Measurements from ENCODE around the gene RDH16. TPM values are rescaled to one million over a fixed set of nuclear protein-coding genes. Genes with fewer than 3 reads are reported as not detected.
A peak's percentile ranks its signal among the peaks of the same experiment; 100 is the strongest.
"Not testable (repeated sequence)": the region's sequence is repeated elsewhere in the genome, so short reads cannot be mapped to it uniquely, and the experiment has no call there.

Gene RDH16
- total RNA-seq, 1 experiment from 2014 or later = 0.11 TPM

- H3K4me2 ChIP-seq (ENCODE audit: low read depth, low read length, poor library complexity, severe bottlenecking) = no peak overlapping the region
- no peak overlapping the region for H3K9ac ChIP-seq (ENCODE audit: low read length)
- H3K27ac ChIP-seq (ENCODE audit: low read length) = no peak overlapping the region
- no peaks in the 10 kb centered on the region for H3K36me3 ChIP-seq (ENCODE audit: insufficient read depth, low read length)
- H3K27me3 ChIP-seq (ENCODE audit: low read length) = no peaks in the 10 kb centered on the region
- H4K20me1 ChIP-seq (ENCODE audit: insufficient read depth, low read depth, low read length) = no peaks in the 10 kb centered on the region
- H2AFZ ChIP-seq (ENCODE audit: low read length) = no peak overlapping the region
- no peaks in the 10 kb centered on the region for H3K9me3 ChIP-seq (ENCODE audit: low read length)
- H3K9me2 ChIP-seq (replicated peaks; ENCODE audit: insufficient read depth, low read length) = no peaks in the 10 kb centered on the region
- DNase-seq = peak; percentile 40
- no peak overlapping the region for H3K4me3 ChIP-seq (ENCODE audit: low read length)
- H3K4me1 ChIP-seq (ENCODE audit: low read length) = no peaks in the 10 kb centered on the region
- H3K79me2 ChIP-seq (ENCODE audit: low read length) = no peaks in the 10 kb centered on the region
These were observed 15.9 kb downstream of the RDH16 start for GRCh38 chr12:56941299-56942017.

GRCh38 chr12:56940942-56941298, 16.5 kb downstream of the RDH16 start:
- H3K36me3 ChIP-seq (ENCODE audit: insufficient read depth, low read length); H3K79me2 ChIP-seq (ENCODE audit: low read length); H3K9me3 ChIP-seq (ENCODE audit: low read length); H3K4me3 ChIP-seq (ENCODE audit: low read length); H3K4me2 ChIP-seq (ENCODE audit: low read depth, low read length, poor library complexity, severe bottlenecking); H3K27ac ChIP-seq (ENCODE audit: low read length); H2AFZ ChIP-seq (ENCODE audit: low read length); H3K9ac ChIP-seq (ENCODE audit: low read length); DNase-seq; H3K27me3 ChIP-seq (ENCODE audit: low read length); H3K9me2 ChIP-seq (replicated peaks; ENCODE audit: insufficient read depth, low read length); H4K20me1 ChIP-seq (ENCODE audit: insufficient read depth, low read depth, low read length); H3K4me1 ChIP-seq (ENCODE audit: low read length): not testable (repeated sequence)

- no peak for DNase-seq
- Histone ChIP-seq H3K4me1 (ENCODE audit: low read length) (peaks cover 6% of the 10 kb centered on the region), H3K4me2 (ENCODE audit: low read depth, low read length, poor library complexity, severe bottlenecking) (no peak overlapping the region), H3K36me3 (ENCODE audit: insufficient read depth, low read length) (no peaks in the 10 kb centered on the region), H3K79me2 (ENCODE audit: low read length) (no peaks in the 10 kb centered on the region), H3K27me3 (ENCODE audit: low read length) (no peaks in the 10 kb centered on the region), H3K4me3 (ENCODE audit: low read length) (no peak overlapping the region), H3K9me2 (replicated peaks; ENCODE audit: insufficient read depth, low read length) (no peaks in the 10 kb centered on the region), H3K9ac (ENCODE audit: low read length) (no peak overlapping the region), H2AFZ (ENCODE audit: low read length) (no peak overlapping the region), H3K27ac (ENCODE audit: low read length) (no peak overlapping the region), H3K9me3 (ENCODE audit: low read length) (no peaks in the 10 kb centered on the region), H4K20me1 (ENCODE audit: insufficient read depth, low read depth, low read length) (no peaks in the 10 kb centered on the region)
These were observed 21.7 kb downstream of the RDH16 start for GRCh38 chr12:56935752-56936151.

GRCh38 chr12:56935157-56935556, 22.3 kb downstream of the RDH16 start:
- no peak overlapping the region for H3K27ac ChIP-seq (ENCODE audit: low read length)
- no peaks in the 10 kb centered on the region for H3K36me3 ChIP-seq (ENCODE audit: insufficient read depth, low read length)
- H3K9me2 ChIP-seq (replicated peaks; ENCODE audit: insufficient read depth, low read length) = no peaks in the 10 kb centered on the region
- peaks cover 6% of the 10 kb centered on the region for H3K4me1 ChIP-seq (ENCODE audit: low read length)
- no peak overlapping the region for H2AFZ ChIP-seq (ENCODE audit: low read length)
- H3K79me2 ChIP-seq (ENCODE audit: low read length) = no peaks in the 10 kb centered on the region
- H3K4me3 ChIP-seq (ENCODE audit: low read length) = no peak overlapping the region
- DNase-seq = no peak
- no peak overlapping the region for H3K4me2 ChIP-seq (ENCODE audit: low read depth, low read length, poor library complexity, severe bottlenecking)
- no peaks in the 10 kb centered on the region for H4K20me1 ChIP-seq (ENCODE audit: insufficient read depth, low read depth, low read length)
- no peaks in the 10 kb centered on the region for H3K27me3 ChIP-seq (ENCODE audit: low read length)
- no peak overlapping the region for H3K9ac ChIP-seq (ENCODE audit: low read length)
- H3K9me3 ChIP-seq (ENCODE audit: low read length) = no peaks in the 10 kb centered on the region

- Histone ChIP-seq H3K27me3 (ENCODE audit: low read length) (no peaks in the 10 kb centered on the region), H3K9ac (ENCODE audit: low read length) (no peak within 1 kb of the TSS), H3K9me3 (ENCODE audit: low read length) (no peaks in the 10 kb centered on the region), H3K79me2 (ENCODE audit: low read length) (no peaks in the 10 kb centered on the region), H3K4me2 (ENCODE audit: low read depth, low read length, poor library complexity, severe bottlenecking) (no peak within 1 kb of the TSS), H3K27ac (ENCODE audit: low read length) (no peak within 1 kb of the TSS), H3K4me1 (ENCODE audit: low read length) (peaks cover 12% of the 10 kb centered on the region), H4K20me1 (ENCODE audit: insufficient read depth, low read depth, low read length) (no peaks in the 10 kb centered on the region), H3K9me2 (replicated peaks; ENCODE audit: insufficient read depth, low read length) (no peaks in the 10 kb centered on the region), H2AFZ (ENCODE audit: low read length) (no peak within 1 kb of the TSS), H3K36me3 (ENCODE audit: insufficient read depth, low read length) (no peaks in the 10 kb centered on the region), H3K4me3 (ENCODE audit: low read length) (no peak within 1 kb of the TSS)
- no peak for DNase-seq
These were observed 23.4 kb downstream of the RDH16 start, which contains the start of gene SDR9C7 for GRCh38 chr12:56933826-56934625. TSS of gene SDR9C7 (minus strand) at chr12:56934408. CDS start at chr12:56934261, 147 bp downstream.

- no peaks in the 10 kb centered on the region for H4K20me1 ChIP-seq (ENCODE audit: insufficient read depth, low read depth, low read length)
- H2AFZ ChIP-seq (ENCODE audit: low read length) = no peak overlapping the region
- H3K4me3 ChIP-seq (ENCODE audit: low read length) = no peak overlapping the region
- H3K79me2 ChIP-seq (ENCODE audit: low read length) = no peaks in the 10 kb centered on the region
- DNase-seq = no peak
- no peak overlapping the region for H3K9ac ChIP-seq (ENCODE audit: low read length)
- no peaks in the 10 kb centered on the region for H3K36me3 ChIP-seq (ENCODE audit: insufficient read depth, low read length)
- H3K4me2 ChIP-seq (ENCODE audit: low read depth, low read length, poor library complexity, severe bottlenecking) = no peak overlapping the region
- H3K9me3 ChIP-seq (ENCODE audit: low read length) = no peaks in the 10 kb centered on the region
- no peak overlapping the region for H3K27ac ChIP-seq (ENCODE audit: low read length)
- H3K9me2 ChIP-seq (replicated peaks; ENCODE audit: insufficient read depth, low read length) = no peaks in the 10 kb centered on the region
- no peaks in the 10 kb centered on the region for H3K27me3 ChIP-seq (ENCODE audit: low read length)
- peaks cover 12% of the 10 kb centered on the region for H3K4me1 ChIP-seq (ENCODE audit: low read length)
These were observed 24.5 kb downstream of the RDH16 start for GRCh38 chr12:56932867-56933266.

GRCh38 chr12:56932146-56932545, 25.3 kb downstream of the RDH16 start:
- Histone ChIP-seq H3K4me3 (ENCODE audit: low read length) (no peak overlapping the region), H3K4me1 (ENCODE audit: low read length) (peaks cover 12% of the 10 kb centered on the region), H2AFZ (ENCODE audit: low read length) (no peak overlapping the region), H3K36me3 (ENCODE audit: insufficient read depth, low read length) (no peaks in the 10 kb centered on the region), H3K9me2 (replicated peaks; ENCODE audit: insufficient read depth, low read length) (no peaks in the 10 kb centered on the region), H3K27ac (ENCODE audit: low read length) (no peak overlapping the region), H3K27me3 (ENCODE audit: low read length) (no peaks in the 10 kb centered on the region), H4K20me1 (ENCODE audit: insufficient read depth, low read depth, low read length) (no peaks in the 10 kb centered on the region), H3K9me3 (ENCODE audit: low read length) (no peaks in the 10 kb centered on the region), H3K4me2 (ENCODE audit: low read depth, low read length, poor library complexity, severe bottlenecking) (no peak overlapping the region), H3K79me2 (ENCODE audit: low read length) (no peaks in the 10 kb centered on the region), H3K9ac (ENCODE audit: low read length) (peak overlapping the region; percentile 44; the same call in 1 of the 2 replicates)
- DNase-seq = no peak

- Histone ChIP-seq H4K20me1 (ENCODE audit: insufficient read depth, low read depth, low read length) (no peaks in the 10 kb centered on the region), H3K9me3 (ENCODE audit: low read length) (no peaks in the 10 kb centered on the region), H3K79me2 (ENCODE audit: low read length) (no peaks in the 10 kb centered on the region), H3K4me2 (ENCODE audit: low read depth, low read length, poor library complexity, severe bottlenecking) (peak overlapping the region; percentile 43), H3K9ac (ENCODE audit: low read length) (peak overlapping the region; percentile 44), H3K9me2 (replicated peaks; ENCODE audit: insufficient read depth, low read length) (no peaks in the 10 kb centered on the region), H3K4me1 (ENCODE audit: low read length) (peaks cover 12% of the 10 kb centered on the region), H2AFZ (ENCODE audit: low read length) (peak overlapping the region; percentile 89), H3K27ac (ENCODE audit: low read length) (no peak overlapping the region), H3K4me3 (ENCODE audit: low read length) (no peak overlapping the region), H3K36me3 (ENCODE audit: insufficient read depth, low read length) (no peaks in the 10 kb centered on the region), H3K27me3 (ENCODE audit: low read length) (no peaks in the 10 kb centered on the region)
- peak; percentile 84 for DNase-seq
These were observed 25.9 kb downstream of the RDH16 start for GRCh38 chr12:56931474-56931978.
